Mucosa of stomach (tissue), 1 donor: ENCODE data around the gene EGLN1.

Experiments
- H3K27me3 ChIP-seq: one replicate; pipeline ENCODE4 v1.7.0; 2013; ENCODE audit warnings: mild to moderate bottlenecking, low read length; ENCODE audit not compliant: control insufficient read depth, insufficient read depth
- H3K36me3 ChIP-seq: one replicate; pipeline ENCODE4 v1.7.0; 2013; ENCODE audit warnings: low read length; ENCODE audit not compliant: control insufficient read depth, insufficient read depth
- H3K4me1 ChIP-seq: one replicate; pipeline ENCODE4 v1.7.0; 2013; ENCODE audit warnings: mild to moderate bottlenecking, low read length; ENCODE audit not compliant: control insufficient read depth, insufficient read depth
- H3K4me3 ChIP-seq: one replicate; pipeline ENCODE4 v1.7.0; 2013; ENCODE audit warnings: low read length
- H3K9ac ChIP-seq: one replicate; pipeline ENCODE4 v1.7.0; 2013; ENCODE audit warnings: mild to moderate bottlenecking, low read length, moderate library complexity
- H3K9me3 ChIP-seq: one replicate; pipeline ENCODE4 v1.7.0; 2013; ENCODE audit warnings: mild to moderate bottlenecking, low read length, moderate library complexity; ENCODE audit not compliant: control insufficient read depth
- donor health status: Pancreatic carcinoma.

The EGLN1 gene

DNA sequence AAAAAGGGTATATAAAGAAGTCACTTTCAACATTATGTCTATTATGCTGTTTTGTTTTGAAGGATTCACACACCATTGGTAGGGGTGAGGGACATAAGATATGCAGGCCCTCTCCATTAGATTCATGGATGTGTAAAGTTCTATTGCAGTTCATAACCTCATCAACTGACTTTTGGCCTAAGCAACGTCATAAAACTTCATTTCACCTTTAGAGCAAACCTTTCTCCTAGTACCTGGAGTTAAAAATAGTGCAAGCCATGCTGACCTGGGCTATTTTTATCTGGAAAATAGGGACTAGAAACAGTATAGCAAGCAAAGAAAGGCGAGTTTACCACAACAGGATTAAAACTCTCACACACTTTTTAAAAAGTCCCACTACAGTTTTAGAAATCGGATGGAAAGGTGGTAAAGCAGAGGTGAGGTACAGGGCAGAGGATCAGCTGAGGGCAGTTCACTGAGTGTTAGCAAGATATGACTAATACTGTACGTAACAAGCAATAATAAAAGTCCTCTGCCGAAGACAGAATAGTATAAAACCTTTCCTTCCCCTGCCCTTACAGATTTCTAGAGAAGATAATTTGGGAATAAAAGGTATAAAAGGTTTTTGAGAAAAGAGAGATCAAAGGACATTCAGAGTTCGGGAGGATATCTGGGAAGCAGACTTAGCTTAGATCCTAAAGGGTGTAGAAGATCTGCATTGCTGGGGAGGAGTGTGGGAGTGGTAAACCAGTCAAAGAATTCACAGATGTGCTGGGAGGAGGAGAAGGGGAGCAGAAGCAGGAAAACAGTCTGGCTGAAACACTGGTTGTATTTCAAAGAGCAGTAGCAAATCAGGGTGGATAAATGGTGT lies 14.3 kb downstream of the EGLN1 start:
- H3K9me3 ChIP-seq, result no peaks in the 10 kb centered on the region
- no peak overlapping the region for H3K4me3 ChIP-seq
- H3K27me3 ChIP-seq, result no peaks in the 10 kb centered on the region
- H3K9ac ChIP-seq, result no peak overlapping the region
- H3K4me1 ChIP-seq, result no peaks in the 10 kb centered on the region
- H3K36me3 ChIP-seq, result no peaks in the 10 kb centered on the region

DNA sequence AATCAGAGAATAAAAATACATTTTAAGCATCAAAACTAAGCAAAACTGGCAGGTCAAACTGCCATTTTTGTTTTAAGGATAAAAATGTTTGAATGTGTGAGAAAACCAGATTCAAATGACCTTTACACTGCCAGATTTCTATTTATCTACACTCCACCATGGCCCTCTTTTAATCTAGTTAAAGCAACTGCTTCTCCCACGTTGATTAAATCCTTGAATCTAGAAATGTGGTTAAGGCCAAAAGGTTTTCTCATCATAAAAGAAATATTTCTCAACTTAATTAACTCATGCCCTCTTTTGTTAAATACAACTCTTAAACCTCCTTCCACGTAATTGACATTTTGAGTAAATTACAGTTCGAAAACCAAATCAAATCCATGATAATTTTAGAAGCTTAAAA lies 15.0 kb downstream of the EGLN1 start:
- Histone ChIP-seq H3K4me3 (no peak overlapping the region), H3K9ac (no peak overlapping the region), H3K36me3 (no peaks in the 10 kb centered on the region), H3K4me1 (no peaks in the 10 kb centered on the region), H3K27me3 (no peaks in the 10 kb centered on the region), H3K9me3 (no peaks in the 10 kb centered on the region)

DNA sequence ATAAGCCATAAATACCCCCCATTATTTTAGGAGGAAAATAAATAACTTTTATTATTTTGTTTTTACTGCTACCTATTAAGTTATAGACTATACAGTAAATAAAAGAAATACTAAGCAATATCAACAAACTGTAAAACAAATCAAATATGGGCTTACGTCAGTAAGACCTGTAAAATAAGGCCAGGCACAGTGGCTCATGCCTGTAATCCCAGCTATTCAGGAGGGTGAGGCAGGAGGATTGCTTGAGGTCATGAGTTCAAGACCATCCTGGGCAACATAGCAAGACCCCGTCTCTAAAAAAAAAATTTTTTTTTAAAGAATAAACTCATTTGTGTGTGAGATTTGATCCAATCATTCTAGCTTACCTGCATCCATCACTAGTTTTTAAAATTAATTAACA lies 17.8 kb downstream of the EGLN1 start:
- no peak overlapping the region for H3K9ac ChIP-seq
- H3K36me3 ChIP-seq, result no peaks in the 10 kb centered on the region
- H3K4me3 ChIP-seq, result no peak overlapping the region
- no peaks in the 10 kb centered on the region for H3K4me1 ChIP-seq
- H3K9me3 ChIP-seq, result no peaks in the 10 kb centered on the region
- no peaks in the 10 kb centered on the region for H3K27me3 ChIP-seq

DNA sequence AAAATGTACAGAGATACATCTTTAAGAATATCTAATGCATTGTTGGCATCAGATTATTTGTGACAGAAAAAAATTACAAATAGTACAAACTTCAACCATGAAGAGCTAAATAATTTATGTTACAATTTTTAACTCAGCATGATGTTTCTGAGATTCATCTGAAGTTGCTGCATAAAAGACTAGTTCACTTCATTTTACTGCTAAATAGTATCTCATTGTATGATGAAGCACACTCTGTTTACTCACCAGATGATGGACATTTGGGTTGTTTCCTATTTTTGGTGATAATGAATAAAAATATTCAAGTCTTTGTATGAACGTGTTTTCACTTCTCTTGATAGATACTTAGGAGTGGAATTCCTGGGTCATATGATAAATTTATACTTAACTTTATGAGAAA lies 20.6 kb downstream of the EGLN1 start:
- no peak overlapping the region for H3K9ac ChIP-seq
- no peaks in the 10 kb centered on the region for H3K36me3 ChIP-seq
- no peak overlapping the region for H3K4me3 ChIP-seq
- H3K9me3 ChIP-seq, result no peaks in the 10 kb centered on the region
- H3K4me1 ChIP-seq, result no peaks in the 10 kb centered on the region
- no peaks in the 10 kb centered on the region for H3K27me3 ChIP-seq

DNA sequence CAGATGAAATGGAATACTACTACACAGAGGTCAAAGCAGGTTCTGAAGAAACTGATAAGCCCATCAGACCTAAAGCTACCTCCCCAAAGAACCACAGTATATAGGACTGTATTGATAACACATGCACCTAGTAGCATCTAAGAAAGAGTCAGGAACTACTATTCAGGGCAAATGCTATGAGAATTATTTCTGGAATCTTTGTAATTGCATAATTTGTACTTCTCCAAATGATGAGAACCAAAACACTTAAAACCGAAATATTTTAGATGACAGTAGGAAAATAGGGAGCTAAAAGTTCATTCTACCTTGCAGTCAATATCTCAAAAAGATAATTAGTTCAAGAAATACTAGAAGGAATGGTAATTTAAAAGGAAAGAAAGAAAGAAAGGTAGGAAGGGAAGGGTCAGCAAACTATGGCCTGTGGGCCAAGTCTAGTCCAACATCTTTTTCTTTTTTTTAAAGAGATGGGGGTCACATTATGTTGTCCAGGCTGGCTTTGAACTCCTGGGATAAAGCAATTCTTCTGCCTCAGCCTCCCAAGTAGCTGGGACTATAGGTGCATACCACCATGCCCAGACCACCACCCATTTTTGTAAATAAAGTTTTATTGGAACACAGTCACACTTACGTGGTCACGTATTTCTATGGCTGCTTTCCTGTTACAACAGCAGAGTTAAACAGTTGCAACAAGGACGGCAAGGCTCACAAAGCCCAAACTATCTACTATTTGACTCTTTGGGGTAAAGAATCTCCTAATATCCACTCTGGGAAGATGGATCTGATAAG lies 24.0 kb downstream of the EGLN1 start:
- H3K36me3 ChIP-seq, result no peaks in the 10 kb centered on the region
- peaks cover 19% of the 10 kb centered on the region for H3K4me1 ChIP-seq
- H3K27me3 ChIP-seq, result no peaks in the 10 kb centered on the region
- H3K9me3 ChIP-seq, result no peaks in the 10 kb centered on the region
- H3K4me3 ChIP-seq, result no peak overlapping the region
- no peak overlapping the region for H3K9ac ChIP-seq

GRCh38 chr1:231396643-231397042 lies 25.4 kb downstream of the EGLN1 start:
- no peak overlapping the region for H3K4me3 ChIP-seq
- no peaks in the 10 kb centered on the region for H3K36me3 ChIP-seq
- H3K9me3 ChIP-seq, result no peaks in the 10 kb centered on the region
- peaks cover 26% of the 10 kb centered on the region for H3K4me1 ChIP-seq
- H3K27me3 ChIP-seq, result no peaks in the 10 kb centered on the region
- no peak overlapping the region for H3K9ac ChIP-seq

- Histone ChIP-seq H3K9ac (no peak overlapping the region), H3K4me1 (peaks cover 26% of the 10 kb centered on the region), H3K27me3 (no peaks in the 10 kb centered on the region), H3K36me3 (no peaks in the 10 kb centered on the region), H3K9me3 (no peaks in the 10 kb centered on the region), H3K4me3 (no peak overlapping the region)
These were observed 26.1 kb downstream of the EGLN1 start for GRCh38 chr1:231395998-231396390.

DNA sequence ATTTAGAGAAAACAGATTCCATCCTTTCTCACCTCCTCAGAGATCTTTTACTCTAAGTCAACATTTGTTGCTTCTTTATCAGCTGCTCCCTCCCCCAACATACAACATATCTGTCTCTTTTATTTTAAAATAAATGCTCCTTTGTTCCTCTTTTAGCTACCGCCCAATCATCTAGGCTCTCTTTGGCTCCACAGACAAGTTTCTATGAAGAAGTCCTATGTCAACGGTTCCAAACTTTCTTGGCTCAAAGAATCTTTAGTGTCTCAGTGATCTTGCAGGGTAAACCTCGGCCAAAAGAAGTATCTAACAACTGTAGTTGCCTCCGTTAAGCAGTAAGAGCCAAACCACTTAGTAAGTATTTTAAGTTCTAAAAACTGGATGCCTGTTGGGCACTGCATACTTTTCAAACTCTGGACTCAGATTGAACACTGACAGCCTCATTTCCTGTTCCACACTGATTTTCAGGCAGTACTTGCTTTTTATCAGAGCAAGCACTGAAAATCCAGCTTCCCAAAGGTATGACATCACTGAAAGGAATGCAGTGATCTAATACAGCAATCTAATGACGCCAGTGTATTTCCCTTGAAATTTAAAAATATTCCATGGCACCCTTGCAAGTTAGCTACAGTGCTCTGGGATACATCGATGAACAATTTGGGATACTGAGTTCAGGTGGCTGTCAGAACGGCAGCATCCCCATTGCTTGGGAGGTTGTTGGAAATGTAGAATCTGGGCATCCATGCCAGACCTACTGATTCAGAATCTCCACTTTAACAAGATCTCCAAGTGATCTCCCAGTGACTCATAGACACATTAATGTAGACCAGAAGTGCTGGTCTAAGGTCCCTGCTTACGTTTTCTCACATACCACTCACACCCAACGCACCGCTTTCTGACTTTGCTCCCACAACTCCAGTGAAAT lies 26.8 kb downstream of the EGLN1 start:
- H3K9me3 ChIP-seq, result no peaks in the 10 kb centered on the region
- H3K27me3 ChIP-seq, result no peaks in the 10 kb centered on the region
- H3K4me3 ChIP-seq, result no peak overlapping the region
- no peaks in the 10 kb centered on the region for H3K36me3 ChIP-seq
- no peak overlapping the region for H3K9ac ChIP-seq
- H3K4me1 ChIP-seq, result peaks cover 26% of the 10 kb centered on the region

GRCh38 chr1:231393668-231394067 lies 28.4 kb downstream of the EGLN1 start:
- no peak overlapping the region for H3K9ac ChIP-seq
- no peaks in the 10 kb centered on the region for H3K9me3 ChIP-seq
- H3K4me3 ChIP-seq, result no peak overlapping the region
- peaks cover 26% of the 10 kb centered on the region for H3K4me1 ChIP-seq
- H3K27me3 ChIP-seq, result no peaks in the 10 kb centered on the region
- no peaks in the 10 kb centered on the region for H3K36me3 ChIP-seq

DNA sequence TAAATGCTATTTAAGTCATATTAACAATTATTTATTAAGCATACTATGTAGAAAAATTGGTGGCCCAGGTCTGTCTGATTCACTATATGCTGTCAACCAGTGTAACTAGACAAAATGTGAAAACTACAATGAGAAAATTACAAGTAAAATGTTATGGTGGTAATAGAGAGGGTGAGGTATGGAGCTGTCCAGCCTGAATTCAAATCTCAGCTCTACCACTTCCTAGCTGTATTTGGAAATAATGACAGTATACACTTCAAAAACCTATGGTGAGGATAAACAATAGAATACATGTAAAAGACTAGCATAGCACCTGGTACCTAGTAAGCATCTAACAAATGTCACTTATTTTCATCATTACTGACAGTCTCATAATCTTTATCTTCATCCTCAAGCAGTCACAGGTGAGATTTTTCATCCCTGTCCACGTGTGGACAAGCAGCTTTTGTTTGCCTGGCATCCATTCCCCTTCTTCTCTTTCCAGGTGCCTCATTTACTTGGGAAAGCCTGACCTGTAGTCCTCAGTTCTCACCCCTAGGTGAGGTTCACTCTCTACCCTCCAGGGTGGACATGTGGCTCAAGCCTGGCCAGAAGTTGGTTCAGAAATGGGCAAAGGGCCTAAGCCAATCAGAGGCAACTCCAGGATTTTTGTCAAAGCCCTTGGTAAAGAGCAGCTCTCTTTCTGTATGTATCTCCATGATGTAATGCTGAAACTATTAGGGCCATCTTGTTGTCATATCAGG lies 29.5 kb downstream of the EGLN1 start:
- no peaks in the 10 kb centered on the region for H3K36me3 ChIP-seq
- no peaks in the 10 kb centered on the region for H3K9me3 ChIP-seq
- no peak overlapping the region for H3K4me3 ChIP-seq
- peaks cover 26% of the 10 kb centered on the region for H3K4me1 ChIP-seq
- no peaks in the 10 kb centered on the region for H3K27me3 ChIP-seq
- no peak overlapping the region for H3K9ac ChIP-seq

- Histone ChIP-seq H3K9me3 (no peaks in the 10 kb centered on the region), H3K9ac (no peak overlapping the region), H3K36me3 (no peaks in the 10 kb centered on the region), H3K4me1 (peaks cover 27% of the 10 kb centered on the region), H3K27me3 (no peaks in the 10 kb centered on the region), H3K4me3 (no peak overlapping the region)
These were observed 32.0 kb downstream of the EGLN1 start for GRCh38 chr1:231390071-231390470.
